ENCODE measurements around the gene SOX11.

SOX11 gene

GRCh38 chr2:5672749-5673144 lies 19.4 kb upstream of the SOX11 start:
- Histone ChIP-seq H3K4me3 (ENCODE audit: low read length) (peak overlapping the region; percentile 50; the same call in 1 of the 2 replicates), H3K9me3 (ENCODE audit: insufficient read depth, low read depth, low read length) (no peaks in the 10 kb centered on the region), H3K27me3 (ENCODE audit: insufficient read depth, low read length) (peaks cover 45% of the 10 kb centered on the region), H3K4me1 (ENCODE audit: insufficient read depth, low read length) (peaks cover 8% of the 10 kb centered on the region), H3K36me3 (ENCODE audit: insufficient read depth, low read length) (no peaks in the 10 kb centered on the region), H3K27ac (ENCODE audit: low read depth, low read length) (no peak overlapping the region), H3K9ac (ENCODE audit: low read depth, low read length) (no peak overlapping the region)
- 73% methylated on average over 15 of the region's 15 CpGs for WGBS

GRCh38 chr2:5673145-5674025 lies 18.8 kb upstream of the SOX11 start:
- H3K4me1 ChIP-seq (ENCODE audit: insufficient read depth, low read length), result peaks cover 8% of the 10 kb centered on the region
- no peak overlapping the region for H3K9ac ChIP-seq (ENCODE audit: low read depth, low read length)
- WGBS, result 6% methylated on average over 55 of the region's 58 CpGs
- peaks cover 45% of the 10 kb centered on the region for H3K27me3 ChIP-seq (ENCODE audit: insufficient read depth, low read length)
- no peaks in the 10 kb centered on the region for H3K9me3 ChIP-seq (ENCODE audit: insufficient read depth, low read depth, low read length)
- no peaks in the 10 kb centered on the region for H3K36me3 ChIP-seq (ENCODE audit: insufficient read depth, low read length)
- peak overlapping the region; percentile 50 for H3K4me3 ChIP-seq (ENCODE audit: low read length)
- no peak overlapping the region for H3K27ac ChIP-seq (ENCODE audit: low read depth, low read length)

GRCh38 chr2:5674026-5674340 lies 18.2 kb upstream of the SOX11 start:
- Histone ChIP-seq H3K36me3 (ENCODE audit: insufficient read depth, low read length) (no peaks in the 10 kb centered on the region), H3K27ac (ENCODE audit: low read depth, low read length) (no peak overlapping the region), H3K9ac (ENCODE audit: low read depth, low read length) (no peak overlapping the region), H3K9me3 (ENCODE audit: insufficient read depth, low read depth, low read length) (no peaks in the 10 kb centered on the region), H3K4me3 (ENCODE audit: low read length) (peak overlapping the region; percentile 50), H3K27me3 (ENCODE audit: insufficient read depth, low read length) (peaks cover 45% of the 10 kb centered on the region), H3K4me1 (ENCODE audit: insufficient read depth, low read length) (peaks cover 8% of the 10 kb centered on the region)
- 3% methylated on average over 2 of the region's 2 CpGs for WGBS

GRCh38 chr2:5677133-5677532 lies 15.1 kb upstream of the SOX11 start:
- no peaks in the 10 kb centered on the region for H3K9me3 ChIP-seq (ENCODE audit: insufficient read depth, low read depth, low read length)
- WGBS, result 87% methylated on average over 2 of the region's 2 CpGs
- H3K4me3 ChIP-seq (ENCODE audit: low read length), result no peak overlapping the region
- no peaks in the 10 kb centered on the region for H3K36me3 ChIP-seq (ENCODE audit: insufficient read depth, low read length)
- peaks cover 8% of the 10 kb centered on the region for H3K4me1 ChIP-seq (ENCODE audit: insufficient read depth, low read length)
- H3K27ac ChIP-seq (ENCODE audit: low read depth, low read length), result no peak overlapping the region
- peaks cover 39% of the 10 kb centered on the region for H3K27me3 ChIP-seq (ENCODE audit: insufficient read depth, low read length)
- H3K9ac ChIP-seq (ENCODE audit: low read depth, low read length), result no peak overlapping the region

- Histone ChIP-seq H3K27ac (ENCODE audit: low read depth, low read length) (no peak overlapping the region), H3K9me3 (ENCODE audit: insufficient read depth, low read depth, low read length) (no peaks in the 10 kb centered on the region), H3K9ac (ENCODE audit: low read depth, low read length) (no peak overlapping the region), H3K4me3 (ENCODE audit: low read length) (no peak overlapping the region), H3K4me1 (ENCODE audit: insufficient read depth, low read length) (peaks cover 4% of the 10 kb centered on the region; the same call in 1 of the 2 replicates), H3K36me3 (ENCODE audit: insufficient read depth, low read length) (no peaks in the 10 kb centered on the region), H3K27me3 (ENCODE audit: insufficient read depth, low read length) (no peaks in the 10 kb centered on the region; the same call in 1 of the 2 replicates)
- WGBS, result 96% methylated on average over 6 of the region's 6 CpGs
Observed at GRCh38 chr2:5683471-5683870, 8.7 kb upstream of the SOX11 start.

GRCh38 chr2:5685225-5685624 lies 7.0 kb upstream of the SOX11 start:
- WGBS, result 91% methylated on average over 9 of the region's 9 CpGs
- H3K27me3 ChIP-seq (ENCODE audit: insufficient read depth, low read length), result no peaks in the 10 kb centered on the region
- H3K4me3 ChIP-seq (ENCODE audit: low read length), result no peak overlapping the region
- H3K36me3 ChIP-seq (ENCODE audit: insufficient read depth, low read length), result no peaks in the 10 kb centered on the region
- H3K4me1 ChIP-seq (ENCODE audit: insufficient read depth, low read length), result peaks cover 12% of the 10 kb centered on the region
- no peak overlapping the region for H3K27ac ChIP-seq (ENCODE audit: low read depth, low read length)
- H3K9ac ChIP-seq (ENCODE audit: low read depth, low read length), result no peak overlapping the region
- H3K9me3 ChIP-seq (ENCODE audit: insufficient read depth, low read depth, low read length), result no peaks in the 10 kb centered on the region

- Histone ChIP-seq H3K9ac (ENCODE audit: low read depth, low read length) (no peak overlapping the region), H3K27ac (ENCODE audit: low read depth, low read length) (no peak overlapping the region), H3K9me3 (ENCODE audit: insufficient read depth, low read depth, low read length) (no peaks in the 10 kb centered on the region), H3K4me1 (ENCODE audit: insufficient read depth, low read length) (peaks cover 12% of the 10 kb centered on the region), H3K27me3 (ENCODE audit: insufficient read depth, low read length) (no peaks in the 10 kb centered on the region), H3K4me3 (ENCODE audit: low read length) (no peak overlapping the region), H3K36me3 (ENCODE audit: insufficient read depth, low read length) (no peaks in the 10 kb centered on the region)
- WGBS, result 93% methylated on average over 1 of the region's 1 CpG
Observed at GRCh38 chr2:5686068-5686467, 6.1 kb upstream of the SOX11 start.

GRCh38 chr2:5686536-5686935 lies 5.6 kb upstream of the SOX11 start:
- WGBS, result 96% methylated on average over 2 of the region's 5 CpGs
- Histone ChIP-seq H3K27ac (ENCODE audit: low read depth, low read length) (no peak overlapping the region), H3K36me3 (ENCODE audit: insufficient read depth, low read length) (no peaks in the 10 kb centered on the region), H3K4me1 (ENCODE audit: insufficient read depth, low read length) (peaks cover 12% of the 10 kb centered on the region), H3K9me3 (ENCODE audit: insufficient read depth, low read depth, low read length) (no peaks in the 10 kb centered on the region), H3K9ac (ENCODE audit: low read depth, low read length) (no peak overlapping the region), H3K27me3 (ENCODE audit: insufficient read depth, low read length) (no peaks in the 10 kb centered on the region), H3K4me3 (ENCODE audit: low read length) (no peak overlapping the region)

GRCh38 chr2:5689750-5690149 lies 2.4 kb upstream of the SOX11 start:
- Histone ChIP-seq H3K4me1 (ENCODE audit: insufficient read depth, low read length) (peaks cover 12% of the 10 kb centered on the region), H3K27me3 (ENCODE audit: insufficient read depth, low read length) (peaks cover 3% of the 10 kb centered on the region; the same call in 1 of the 2 replicates), H3K27ac (ENCODE audit: low read depth, low read length) (no peak overlapping the region), H3K36me3 (ENCODE audit: insufficient read depth, low read length) (peaks cover 2% of the 10 kb centered on the region; the same call in 1 of the 2 replicates), H3K9me3 (ENCODE audit: insufficient read depth, low read depth, low read length) (no peaks in the 10 kb centered on the region), H3K9ac (ENCODE audit: low read depth, low read length) (peak overlapping the region; percentile 96; the same call in 1 of the 2 replicates), H3K4me3 (ENCODE audit: low read length) (peak overlapping the region; percentile 92)
- WGBS, result 72% methylated on average over 6 of the region's 8 CpGs

GRCh38 chr2:5690286-5690685 lies 1.9 kb upstream of the SOX11 start:
- WGBS, result 2% methylated on average over 8 of the region's 8 CpGs
- H3K36me3 ChIP-seq (ENCODE audit: insufficient read depth, low read length), result peaks cover 7% of the 10 kb centered on the region; the same call in 1 of the 2 replicates
- H3K4me3 ChIP-seq (ENCODE audit: low read length), result peak overlapping the region; percentile 92
- H3K27ac ChIP-seq (ENCODE audit: low read depth, low read length), result peak overlapping the region; percentile 93
- H3K27me3 ChIP-seq (ENCODE audit: insufficient read depth, low read length), result peaks cover 3% of the 10 kb centered on the region; the same call in 1 of the 2 replicates
- peaks cover 12% of the 10 kb centered on the region for H3K4me1 ChIP-seq (ENCODE audit: insufficient read depth, low read length)
- peak overlapping the region; percentile 96 for H3K9ac ChIP-seq (ENCODE audit: low read depth, low read length)
- H3K9me3 ChIP-seq (ENCODE audit: insufficient read depth, low read depth, low read length), result no peaks in the 10 kb centered on the region

- WGBS, result under 1% methylated on average over 24 of the region's 25 CpGs
- Histone ChIP-seq H3K9me3 (ENCODE audit: insufficient read depth, low read depth, low read length) (no peaks in the 10 kb centered on the region), H3K9ac (ENCODE audit: low read depth, low read length) (peak overlapping the region; percentile 96), H3K27ac (ENCODE audit: low read depth, low read length) (peak overlapping the region; percentile 93), H3K36me3 (ENCODE audit: insufficient read depth, low read length) (peaks cover 10% of the 10 kb centered on the region; the same call in 1 of the 2 replicates), H3K27me3 (ENCODE audit: insufficient read depth, low read length) (peaks cover 3% of the 10 kb centered on the region; the same call in 1 of the 2 replicates), H3K4me1 (ENCODE audit: insufficient read depth, low read length) (peaks cover 9% of the 10 kb centered on the region; the same call in 1 of the 2 replicates), H3K4me3 (ENCODE audit: low read length) (peak overlapping the region; percentile 92)
Observed at GRCh38 chr2:5690718-5691220, 1.4 kb upstream of the SOX11 start.
